Astrocyte (in vitro differentiated cells and primary cell): Measurements from ENCODE around the gene SPIN1. TPM values are rescaled to one million over a fixed set of nuclear protein-coding genes. Genes with fewer than 3 reads are reported as not detected.

Source experiments
- DNase-seq: peaks from one replicate; pipeline ENCODE4 v3.0.0-alpha.2; 2010; ENCODE audit warnings: low read depth
- FAIRE-seq: peaks from 2 replicates; lab custom pipeline; 2011; peaks lifted over from hg19 to GRCh38; lab: Jason Lieb, UNC
- H2AFZ ChIP-seq: 2 replicates; pipeline ENCODE4 v1.6.0; 2012; ENCODE audit warnings: low read depth, low read length, inconsistent platforms
- H3K27ac ChIP-seq: 2 replicates; pipeline ENCODE4 v1.5.1; 2011; ENCODE audit warnings: low read depth, low read length, inconsistent platforms
- H3K27me3 ChIP-seq: 2 replicates; pipeline ENCODE4 v1.6.0; 2011; ENCODE audit warnings: low read length, inconsistent platforms; ENCODE audit not compliant: insufficient read depth
- H3K36me3 ChIP-seq: 2 replicates; pipeline ENCODE4 v1.5.1; 2011; ENCODE audit warnings: low read length, inconsistent platforms; ENCODE audit not compliant: insufficient read depth
- H3K4me1 ChIP-seq: 2 replicates; pipeline ENCODE4 v1.5.1; 2011; ENCODE audit warnings: low read length, inconsistent platforms; ENCODE audit not compliant: insufficient read depth
- H3K4me2 ChIP-seq: 2 replicates; pipeline ENCODE4 v1.6.0; 2012; ENCODE audit warnings: low read length, inconsistent platforms
- H3K4me3 ChIP-seq: 2 replicates; pipeline ENCODE4 v1.5.1; 2011; ENCODE audit warnings: low read depth, mild to moderate bottlenecking, low read length, inconsistent platforms; ENCODE audit not compliant: insufficient read depth
- H3K79me2 ChIP-seq: 2 replicates; pipeline ENCODE4 v1.6.0; 2012; ENCODE audit warnings: mild to moderate bottlenecking, low read length, inconsistent platforms; ENCODE audit not compliant: insufficient read depth
- H3K9ac ChIP-seq: 2 replicates; pipeline ENCODE4 v1.6.0; 2012; ENCODE audit warnings: mild to moderate bottlenecking, low read length, inconsistent platforms
- H3K9me3 ChIP-seq: 2 replicates; pipeline ENCODE4 v1.5.1; 2012; ENCODE audit warnings: low read depth, mild to moderate bottlenecking, low read length, inconsistent platforms; ENCODE audit not compliant: insufficient read depth
- H4K20me1 ChIP-seq: 2 replicates; pipeline ENCODE4 v1.6.0; 2012; ENCODE audit warnings: low read length, inconsistent platforms; ENCODE audit not compliant: insufficient read depth
- H3K27ac Mint-ChIP-seq: one replicate; pipeline ENCODE4 v1.8.0; 2021; ENCODE audit warnings: mild to moderate bottlenecking, mixed read lengths; ENCODE audit not compliant: unreplicated experiment
- H3K27me3 Mint-ChIP-seq: one replicate; pipeline ENCODE4 v1.8.0; 2021; ENCODE audit warnings: low read depth, mixed read lengths; ENCODE audit not compliant: unreplicated experiment
- H3K36me3 Mint-ChIP-seq: one replicate; pipeline ENCODE4 v1.8.0; 2021; ENCODE audit warnings: low read depth, mixed read lengths; ENCODE audit not compliant: unreplicated experiment
- H3K4me1 Mint-ChIP-seq: one replicate; pipeline ENCODE4 v1.8.0; 2021; ENCODE audit warnings: low read depth, mixed read lengths; ENCODE audit not compliant: unreplicated experiment
- H3K4me3 Mint-ChIP-seq: one replicate; pipeline ENCODE4 v1.8.0; 2021; ENCODE audit warnings: mild to moderate bottlenecking, moderate library complexity, mixed read lengths; ENCODE audit not compliant: unreplicated experiment
- H3K9me3 Mint-ChIP-seq: one replicate; pipeline ENCODE4 v1.8.0; 2021; ENCODE audit warnings: mild to moderate bottlenecking, mixed read lengths; ENCODE audit not compliant: unreplicated experiment
- CTCF ChIP-seq: IDR thresholded peaks from 2 replicates; pipeline ENCODE4 v1.5.1; 2011; ENCODE audit warnings: low read depth, mild to moderate bottlenecking, inconsistent platforms, low read length, moderate library complexity; ENCODE audit not compliant: insufficient read depth
- EZH2 ChIP-seq: IDR thresholded peaks from 2 replicates; pipeline ENCODE4 v1.6.1; 2012; ENCODE audit warnings: mild to moderate bottlenecking, low read length, inconsistent platforms; ENCODE audit not compliant: insufficient read depth
- total RNA-seq: library from RNA; stranded (reverse); gene quantifications from 2 replicates; pipeline ENCODE4 v1.2.1, GENCODE V29; 2021

The SPIN1 gene
- total RNA-seq, 1 donor from 2014 or later: 74.1 TPM

GRCh38 chr9:88358723-88359122 is 29.5 kb upstream of the SPIN1 start:
- Histone ChIP-seq H3K27me3 (no peaks in the 10 kb centered on the region), H3K79me2 (no peaks in the 10 kb centered on the region), H3K27ac (no peak overlapping the region), H4K20me1 (no peaks in the 10 kb centered on the region), H2AFZ (no peak overlapping the region), H3K4me2 (no peak overlapping the region), H3K36me3 (no peaks in the 10 kb centered on the region), H3K9me3 (no peaks in the 10 kb centered on the region), H3K4me3 (no peak overlapping the region), H3K9ac (no peak overlapping the region), H3K4me1 (no peaks in the 10 kb centered on the region)
- FAIRE-seq (no peak), DNase-seq (no peak)
- H3K27ac Mint-ChIP-seq: no peak overlapping the region
- H3K4me1 Mint-ChIP-seq: peaks cover 2% of the 10 kb centered on the region
- H3K36me3 Mint-ChIP-seq: no peaks in the 10 kb centered on the region
- no peak overlapping the region for H3K4me3 Mint-ChIP-seq
- no peak for TF ChIP-seq EZH2
- no peak for TF ChIP-seq CTCF
- peaks cover 4% of the 10 kb centered on the region for H3K9me3 Mint-ChIP-seq
- H3K27me3 Mint-ChIP-seq: no peaks in the 10 kb centered on the region

- Mint-ChIP-seq H3K27ac (no peak overlapping the region), H3K9me3 (peaks cover 2% of the 10 kb centered on the region), H3K4me3 (no peak overlapping the region), H3K4me1 (peaks cover 2% of the 10 kb centered on the region), H3K27me3 (no peaks in the 10 kb centered on the region), H3K36me3 (no peaks in the 10 kb centered on the region)
- H2AFZ ChIP-seq: no peak overlapping the region
- no peaks in the 10 kb centered on the region for H3K79me2 ChIP-seq
- FAIRE-seq (no peak), DNase-seq (no peak)
- H3K9me3 ChIP-seq: no peaks in the 10 kb centered on the region
- TF ChIP-seq CTCF (no peak), EZH2 (no peak)
- no peak overlapping the region for H3K4me3 ChIP-seq
- H3K36me3 ChIP-seq: no peaks in the 10 kb centered on the region
- no peaks in the 10 kb centered on the region for H4K20me1 ChIP-seq
- H3K4me2 ChIP-seq: no peak overlapping the region
- no peaks in the 10 kb centered on the region for H3K27me3 ChIP-seq
- no peak overlapping the region for H3K27ac ChIP-seq
- no peaks in the 10 kb centered on the region for H3K4me1 ChIP-seq
- no peak overlapping the region for H3K9ac ChIP-seq
These were observed 28.3 kb upstream of the SPIN1 start for GRCh38 chr9:88359974-88360373.

- Mint-ChIP-seq H3K9me3 (peaks cover 3% of the 10 kb centered on the region), H3K27me3 (no peaks in the 10 kb centered on the region), H3K4me3 (no peak overlapping the region), H3K27ac (no peak overlapping the region), H3K4me1 (no peaks in the 10 kb centered on the region), H3K36me3 (no peaks in the 10 kb centered on the region)
- FAIRE-seq (no peak), DNase-seq (no peak)
- Histone ChIP-seq H3K4me3 (no peak overlapping the region), H3K36me3 (no peaks in the 10 kb centered on the region), H3K79me2 (no peaks in the 10 kb centered on the region), H3K4me2 (no peak overlapping the region), H3K9me3 (no peaks in the 10 kb centered on the region), H3K9ac (no peak overlapping the region), H3K27ac (no peak overlapping the region), H4K20me1 (no peaks in the 10 kb centered on the region), H3K27me3 (no peaks in the 10 kb centered on the region), H2AFZ (no peak overlapping the region), H3K4me1 (no peaks in the 10 kb centered on the region)
- TF ChIP-seq CTCF (no peak), EZH2 (no peak)
These were observed 25.6 kb upstream of the SPIN1 start for GRCh38 chr9:88362681-88363080.
